ENCODE data around the gene RIN3. TPM values are rescaled to one million over a fixed set of nuclear protein-coding genes. Genes with fewer than 3 reads are reported as not detected.

RIN3 gene
- total RNA-seq, 1 donor from 2014 or later: 0.76 TPM

GRCh38 chr14:92719421-92719820, 205.8 kb downstream of the RIN3 start:
- H3K27ac Mint-ChIP-seq (ENCODE audit: unreplicated experiment): no peak overlapping the region
- H3K4me3 Mint-ChIP-seq (ENCODE audit: unreplicated experiment): no peak overlapping the region
- peaks cover 8% of the 10 kb centered on the region for H3K4me1 Mint-ChIP-seq (ENCODE audit: low read depth, unreplicated experiment)
- peaks cover 3% of the 10 kb centered on the region for H3K9me3 Mint-ChIP-seq (ENCODE audit: unreplicated experiment)
- no peaks in the 10 kb centered on the region for H3K27me3 Mint-ChIP-seq (ENCODE audit: unreplicated experiment)
- TF ChIP-seq CTCF (IDR thresholded peaks at IDR 0.05; ENCODE audit: partially characterized antibody, unreplicated experiment): no peak
- DNase-seq: no peak
- H3K36me3 Mint-ChIP-seq (ENCODE audit: unreplicated experiment): no peaks in the 10 kb centered on the region

- no peak for TF ChIP-seq CTCF (IDR thresholded peaks at IDR 0.05; ENCODE audit: partially characterized antibody, unreplicated experiment)
- Mint-ChIP-seq H3K9me3 (ENCODE audit: unreplicated experiment) (peaks cover 3% of the 10 kb centered on the region), H3K27ac (ENCODE audit: unreplicated experiment) (no peak overlapping the region), H3K36me3 (ENCODE audit: unreplicated experiment) (no peaks in the 10 kb centered on the region), H3K27me3 (ENCODE audit: unreplicated experiment) (no peaks in the 10 kb centered on the region), H3K4me1 (ENCODE audit: low read depth, unreplicated experiment) (peaks cover 8% of the 10 kb centered on the region), H3K4me3 (ENCODE audit: unreplicated experiment) (no peak overlapping the region)
- DNase-seq: no peak
Observed at GRCh38 chr14:92719890-92720323, 206.3 kb downstream of the RIN3 start.

- no peak for DNase-seq
- no peak overlapping the region for H3K4me3 Mint-ChIP-seq (ENCODE audit: unreplicated experiment)
- no peak overlapping the region for H3K27ac Mint-ChIP-seq (ENCODE audit: unreplicated experiment)
- peaks cover 5% of the 10 kb centered on the region for H3K36me3 Mint-ChIP-seq (ENCODE audit: unreplicated experiment)
- H3K4me1 Mint-ChIP-seq (ENCODE audit: low read depth, unreplicated experiment): no peaks in the 10 kb centered on the region
- TF ChIP-seq CTCF (IDR thresholded peaks at IDR 0.05; ENCODE audit: partially characterized antibody, unreplicated experiment): no peak
- H3K27me3 Mint-ChIP-seq (ENCODE audit: unreplicated experiment): peaks cover 5% of the 10 kb centered on the region
- H3K9me3 Mint-ChIP-seq (ENCODE audit: unreplicated experiment): no peaks in the 10 kb centered on the region
Observed at GRCh38 chr14:92724516-92725340, 211.1 kb downstream of the RIN3 start.

GRCh38 chr14:92726135-92726932, 212.8 kb downstream of the RIN3 start:
- Mint-ChIP-seq H3K36me3 (ENCODE audit: unreplicated experiment) (peaks cover 6% of the 10 kb centered on the region), H3K4me3 (ENCODE audit: unreplicated experiment) (no peak overlapping the region), H3K9me3 (ENCODE audit: unreplicated experiment) (no peaks in the 10 kb centered on the region), H3K27me3 (ENCODE audit: unreplicated experiment) (peaks cover 5% of the 10 kb centered on the region), H3K4me1 (ENCODE audit: low read depth, unreplicated experiment) (no peaks in the 10 kb centered on the region), H3K27ac (ENCODE audit: unreplicated experiment) (no peak overlapping the region)
- no peak for DNase-seq
- TF ChIP-seq CTCF (IDR thresholded peaks at IDR 0.05; ENCODE audit: partially characterized antibody, unreplicated experiment): no peak

GRCh38 chr14:92726933-92727262, 213.3 kb downstream of the RIN3 start:
- DNase-seq: no peak
- Mint-ChIP-seq H3K27me3 (ENCODE audit: unreplicated experiment) (peaks cover 7% of the 10 kb centered on the region), H3K4me1 (ENCODE audit: low read depth, unreplicated experiment) (no peaks in the 10 kb centered on the region), H3K9me3 (ENCODE audit: unreplicated experiment) (no peaks in the 10 kb centered on the region), H3K4me3 (ENCODE audit: unreplicated experiment) (no peak overlapping the region), H3K27ac (ENCODE audit: unreplicated experiment) (no peak overlapping the region), H3K36me3 (ENCODE audit: unreplicated experiment) (peaks cover 12% of the 10 kb centered on the region)
- no peak for TF ChIP-seq CTCF (IDR thresholded peaks at IDR 0.05; ENCODE audit: partially characterized antibody, unreplicated experiment)
